GM12878 (cell line): ENCODE measurements around the gene CBLB.

Experiments used
- ATF7 ChIP-seq: fragments of 450-650 bp; IDR thresholded peaks from 2 replicates; pipeline ENCODE4 v1.6.1; 2016; ENCODE audit warnings: low read depth, mild to moderate bottlenecking
- BCL3 ChIP-seq: IDR thresholded peaks from 2 replicates; pipeline ENCODE4 v1.6.1; 2011; ENCODE audit warnings: borderline replicate concordance, low read depth, mild to moderate bottlenecking, moderate library complexity, low read length; ENCODE audit not compliant: insufficient read depth, poor library complexity, severe bottlenecking
- CHD1 ChIP-seq: IDR thresholded peaks from 2 replicates; pipeline ENCODE4 v1.6.1; 2012; ENCODE audit warnings: low read depth, low read length, improper control_type of control experiment
- CHD2 ChIP-seq: IDR thresholded peaks from 2 replicates; pipeline ENCODE4 v1.6.1; 2011; ENCODE audit warnings: low read depth, low read length, improper control_type of control experiment, borderline replicate concordance
- CTCF ChIP-seq, 3 experiments: IDR thresholded peaks in 2 of 3; conservative IDR thresholded peaks in 1 of 3; 2 replicates each; pipeline ENCODE4 v1.5.1; 2011; ENCODE audit warnings: low read depth in 3 of 3, low read length in 3 of 3, mild to moderate bottlenecking in 3 of 3, control low read depth in 2 of 3, moderate library complexity in 2 of 3, inconsistent platforms in 1 of 3, mixed read lengths in 1 of 3; ENCODE audit not compliant: control insufficient read depth in 2 of 3, insufficient read depth in 1 of 3; ENCODE audit errors: extremely low read depth in 1 of 3
- FOXM1 ChIP-seq: IDR thresholded peaks from 2 replicates; pipeline ENCODE4 v1.6.1; 2012; ENCODE audit warnings: low read depth, mild to moderate bottlenecking, inconsistent platforms, low read length, moderate library complexity
- HDAC2 ChIP-seq: fragments of 200-600 bp; sonication (generic); IDR thresholded peaks from 2 replicates; pipeline ENCODE4 v1.6.1; 2017
- RBBP5 ChIP-seq: fragments of 200-600 bp; sonication (generic); conservative IDR thresholded peaks from 2 replicates; pipeline ENCODE4 v1.6.1; 2016
- SKIL ChIP-seq: fragments of 450-650 bp; IDR thresholded peaks from 2 replicates; pipeline ENCODE4 v1.6.1; 2017; ENCODE audit warnings: mild to moderate bottlenecking, low read depth, inconsistent platforms; ENCODE audit not compliant: poor library complexity, severe bottlenecking
- SPI1 ChIP-seq: IDR thresholded peaks from 2 replicates; pipeline ENCODE4 v1.6.1; 2011; ENCODE audit warnings: low read depth, mild to moderate bottlenecking, low read length, moderate library complexity, borderline replicate concordance; ENCODE audit not compliant: insufficient read depth
- ZNF24 ChIP-seq: fragments of 450-650 bp; IDR thresholded peaks from 2 replicates; pipeline ENCODE4 v1.6.1; 2017; ENCODE audit warnings: antibody characterized with exemption, mild to moderate bottlenecking
- ZSCAN29 ChIP-seq: fragments of 450-650 bp; IDR thresholded peaks from 2 replicates; pipeline ENCODE4 v1.6.1; 2017; ENCODE audit warnings: mild to moderate bottlenecking, moderate library complexity

GRCh38 chr3:105619651-105620050 lies 249.2 kb downstream of the CBLB start:
- TF ChIP-seq HDAC2 (no peak), BCL3 (no peak), SPI1 (no peak), RBBP5 (no peak), ATF7 (no peak), CHD1 (no peak), CTCF (IDR thresholded peaks at IDR 0.05 in 2 of 3, conservative IDR thresholded peaks at IDR 0.05 in 1 of 3; ENCODE audit: control insufficient read depth in 2 of 3, extremely low read depth in 1 of 3, insufficient read depth in 1 of 3, low read depth in 3 of 3, low read length in 3 of 3) (no peak), CHD2 (no peak), FOXM1 (no peak), ZNF24 (no peak), ZSCAN29 (no peak), SKIL (no peak)
